Testis (tissue), 3 donors: Measurements from ENCODE around the gene TMEM107. TPM values are rescaled to one million over a fixed set of nuclear protein-coding genes. Genes with fewer than 3 reads are reported as not detected.

Experiments used
- DNase-seq: peaks from one replicate; pipeline ENCODE4 v3.0.0-alpha.2; 2019
- H3K27ac ChIP-seq, 2 donors: fragments of 200-600 bp; sonication (generic); one replicate each; pipeline ENCODE4 v1.5.1; 2019
- H3K27me3 ChIP-seq: fragments of 200-600 bp; sonication (generic); one replicate; pipeline ENCODE4 v1.5.1; 2019
- H3K36me3 ChIP-seq: fragments of 200-600 bp; sonication (generic); one replicate; pipeline ENCODE4 v1.5.1; 2017; ENCODE audit warnings: low read depth; ENCODE audit errors: missing control alignments
- H3K4me1 ChIP-seq: fragments of 200-600 bp; sonication (generic); one replicate; pipeline ENCODE4 v1.5.1; 2019
- H3K4me3 ChIP-seq, 2 donors: fragments of 200-600 bp; sonication (generic); one replicate each; pipeline ENCODE4 v1.5.1; 2017 to 2019
- H3K9me3 ChIP-seq: fragments of 200-600 bp; sonication (generic); one replicate; pipeline ENCODE4 v1.5.1; 2017
- CTCF ChIP-seq, 3 experiments: fragments of 450-650 bp in 2 of 3; fragments of 200-600 bp in 1 of 3; sonication (generic) in 1 of 3; IDR thresholded peaks; one replicate each; pipeline ENCODE4 v1.5.1; 2016 to 2019; ENCODE audit warnings: antibody characterized with exemption in 3 of 3, mild to moderate bottlenecking in 2 of 3, moderate library complexity in 1 of 3
- POLR2A ChIP-seq: fragments of 450-650 bp; IDR thresholded peaks from one replicate; pipeline ENCODE4 v1.6.1; 2017; ENCODE audit warnings: antibody characterized with exemption, mild to moderate bottlenecking, moderate library complexity
- WGBS, 2 donors: methylation state at CpG; one replicate each; pipeline ENCODE4 v1.1.5; 2018; 5-methylcytosine and 5-hydroxymethylcytosine counted together
- intact Hi-C: fragments of 100-400 bp; cut with DNase I; formaldehyde crosslinking; loops from one replicate; pipeline ENCODE4 v1.15.1; 2023; ENCODE audit warnings: low total_unique reads
- polyA plus RNA-seq: library from polyadenylated mRNA; stranded (reverse); fragments of 350-450 nt; fragmentation: Illumina TruSeq; extraction: RNeasy Lipid Tissue Mini Kit (QIAGEN cat#74804); gene quantifications from one replicate; pipeline ENCODE4 v1.2.3, GENCODE V29; 2014; ENCODE audit warnings: low read depth, low replicate concordance; ENCODE audit not compliant: insufficient read depth
- total RNA-seq, 2 donors: library from RNA; depleted of rRNA; stranded (reverse); fragments of >200 nt; gene quantifications; one replicate each; pipeline ENCODE4 v1.2.3, GENCODE V29; 2016

Gene TMEM107
- total and polyA plus RNA-seq, 3 donors from 2014 or later = 17.2 to 31.8 (median 23.2) TPM

- H3K4me1 ChIP-seq = peaks cover 24% of the 10 kb centered on the region
- WGBS, 2 donors = 56 to 68% methylated on average over 14 of the region's 14 CpGs
- H3K36me3 ChIP-seq = no peaks in the 10 kb centered on the region
- H3K9me3 ChIP-seq = no peaks in the 10 kb centered on the region
- no peak overlapping the region for H3K4me3 ChIP-seq
- intact Hi-C loops = loop anchor here (10.0 kb wide), 1 partner anchor 57 kb away; no protein-coding TSS in a partner anchor
- TF ChIP-seq POLR2A (no peak), CTCF (IDR thresholded peaks at IDR 0.05) (no peak)
- no peak overlapping the region for H3K27ac ChIP-seq
- no peaks in the 10 kb centered on the region for H3K27me3 ChIP-seq
- DNase-seq = no peak
Measured at GRCh38 chr17:8128125-8128784, 47.9 kb downstream of the TMEM107 start.

GRCh38 chr17:8126491-8127066 lies 49.6 kb downstream of the TMEM107 start:
- intact Hi-C loops = loop anchor here (10.0 kb wide), 1 partner anchor 58 kb away; no protein-coding TSS in a partner anchor
- DNase-seq = peak; percentile 56
- Histone ChIP-seq H3K27ac (peak overlapping the region; percentile 56 to 80), H3K9me3 (no peaks in the 10 kb centered on the region), H3K36me3 (no peaks in the 10 kb centered on the region), H3K4me3 (peak overlapping the region; percentile 69), H3K27me3 (no peaks in the 10 kb centered on the region), H3K4me1 (peaks cover 28% of the 10 kb centered on the region)
- no peak for TF ChIP-seq CTCF (IDR thresholded peaks at IDR 0.05)
- no peak for TF ChIP-seq POLR2A
- WGBS, 2 donors = 0% methylated on average over 28 to 29 of the region's 45 CpGs

GRCh38 chr17:8125947-8126490 lies 50.2 kb downstream of the TMEM107 start:
- intact Hi-C loops = loop anchor here (10.0 kb wide), 1 partner anchor 59 kb away; no protein-coding TSS in a partner anchor

GRCh38 chr17:8125154-8125946 lies 50.8 kb downstream of the TMEM107 start:
- no peak for TF ChIP-seq POLR2A
- TF ChIP-seq CTCF (IDR thresholded peaks at IDR 0.05) = no peak
- WGBS, 2 donors = 0 to 2% methylated on average over 23 to 40 of the region's 40 CpGs
- no peaks in the 10 kb centered on the region for H3K9me3 ChIP-seq
- H3K4me1 ChIP-seq = peaks cover 38% of the 10 kb centered on the region
- intact Hi-C loops = loop anchor here (10.0 kb wide), 1 partner anchor 59 kb away; no protein-coding TSS in a partner anchor
- peak; percentile 91 for DNase-seq
- H3K27me3 ChIP-seq = no peaks in the 10 kb centered on the region
- no peaks in the 10 kb centered on the region for H3K36me3 ChIP-seq
- peak overlapping the region; percentile 69 for H3K4me3 ChIP-seq
- peak overlapping the region; percentile 56 to 80 for H3K27ac ChIP-seq

More at GRCh38 chr17:8125947-8126490, 50.2 kb downstream of the TMEM107 start:
- peaks cover 32% of the 10 kb centered on the region for H3K4me1 ChIP-seq
- DNase-seq = no peak
- no peaks in the 10 kb centered on the region for H3K27me3 ChIP-seq
- peak overlapping the region; percentile 56 to 80 for H3K27ac ChIP-seq
- WGBS, 2 donors = 0% methylated on average over 35 of the region's 35 CpGs
- TF ChIP-seq POLR2A (no peak), CTCF (IDR thresholded peaks at IDR 0.05) (no peak)
- H3K4me3 ChIP-seq = peak overlapping the region; percentile 69
- no peaks in the 10 kb centered on the region for H3K9me3 ChIP-seq
- no peaks in the 10 kb centered on the region for H3K36me3 ChIP-seq
